PC-9 (cell line): ENCODE results near the gene JOSD1. TPM values are rescaled to one million over a fixed set of nuclear protein-coding genes. Genes with fewer than 3 reads are reported as not detected.

Experiments
- BruUV-seq: library from RNA; stranded (reverse); fragments of 400-500 nt; replicated peaks from 2 replicates; lab custom pipeline; 2021; lab: Mats Ljungman, UMichigan
- CTCF ChIA-PET: fragments of 300-600 bp; sonication (Branson Sonifier 250); formaldehyde crosslinking; loops from one replicate; lab custom pipeline; 2022; ENCODE audit warnings: antibody characterized with exemption; lab: Charles Lee
- POLR2A ChIA-PET: fragments of 300-600 bp; sonication (Branson Sonifier 250); formaldehyde crosslinking; loops from one replicate; lab custom pipeline; 2022; ENCODE audit warnings: antibody characterized with exemption; ENCODE audit not compliant: unreplicated experiment; lab: Charles Lee
- DNase-seq, 2 experiments: peaks; one replicate each; pipeline versions ENCODE4 v3.0.0 to v3.0.0-alpha.2; 2015 to 2022; ENCODE audit warnings: mixed read lengths in 1 of 2
- H2AFZ ChIP-seq: fragments of 200-600 bp; sonication (generic); 2 replicates; pipeline ENCODE4 v1.8.1; 2017; ENCODE audit warnings: antibody characterized with exemption
- H3F3A ChIP-seq: fragments of 200-600 bp; sonication (generic); 2 replicates; pipeline ENCODE4 v1.8.1; 2017; ENCODE audit warnings: antibody characterized with exemption, mild to moderate bottlenecking, low read depth; ENCODE audit not compliant: insufficient read depth
- H3K27ac ChIP-seq: fragments of 200-600 bp; sonication (generic); 2 replicates; pipeline ENCODE4 v1.6.1; 2016; ENCODE audit warnings: mixed run types
- H3K27me3 ChIP-seq: fragments of 200-600 bp; sonication (generic); 2 replicates; pipeline ENCODE4 v1.6.1; 2016; ENCODE audit warnings: low read depth, mixed run types; ENCODE audit not compliant: insufficient read depth
- H3K36me3 ChIP-seq: fragments of 200-600 bp; sonication (generic); 2 replicates; pipeline ENCODE4 v1.6.1; 2016; ENCODE audit warnings: low read depth, mixed run types
- H3K4me1 ChIP-seq: fragments of 200-600 bp; sonication (generic); replicated peaks from 2 replicates; pipeline ENCODE4 v1.6.1; 2016; ENCODE audit warnings: mixed run types; ENCODE audit not compliant: insufficient read depth
- H3K4me2 ChIP-seq: fragments of 200-600 bp; sonication (generic); 2 replicates; pipeline ENCODE4 v1.6.1; 2017; ENCODE audit warnings: mixed run types
- H3K4me3 ChIP-seq: fragments of 200-600 bp; sonication (generic); 2 replicates; pipeline ENCODE4 v1.6.1; 2016; ENCODE audit warnings: mixed run types
- H3K79me2 ChIP-seq: fragments of 200-600 bp; sonication (generic); 2 replicates; pipeline ENCODE4 v1.6.1; 2017; ENCODE audit warnings: low read depth, mixed run types
- H3K9me2 ChIP-seq: fragments of 200-600 bp; sonication (generic); 2 replicates; pipeline ENCODE4 v1.8.1; 2017; ENCODE audit warnings: mild to moderate bottlenecking; ENCODE audit not compliant: insufficient read depth
- H3K9me3 ChIP-seq: fragments of 200-600 bp; sonication (generic); 2 replicates; pipeline ENCODE4 v1.8.1; 2016; ENCODE audit warnings: low read depth; ENCODE audit not compliant: insufficient read depth
- H4K20me1 ChIP-seq: fragments of 200-600 bp; sonication (generic); 2 replicates; pipeline ENCODE4 v1.8.1; 2017; ENCODE audit not compliant: insufficient read depth
- CTCF ChIP-seq: fragments of 200-600 bp; sonication (generic); conservative IDR thresholded peaks from 2 replicates; pipeline ENCODE4 v1.6.1; 2017; ENCODE audit warnings: mixed run types, antibody characterized with exemption, mild to moderate bottlenecking, moderate library complexity
- EZH2 ChIP-seq: fragments of 200-600 bp; sonication (generic); IDR thresholded peaks from 2 replicates; pipeline ENCODE4 v1.8.0; 2017; ENCODE audit warnings: antibody characterized with exemption, low read depth
- intact Hi-C: fragments of 100-400 bp; cut with micrococcal nuclease; formaldehyde crosslinking; loops from one replicate; pipeline ENCODE4 v1.10.0; 2022; ENCODE audit not compliant: unreplicated experiment
- total RNA-seq: library from RNA; stranded (reverse); gene quantifications from 2 replicates; pipeline ENCODE4 v1.2.3, GENCODE V29; 2021

JOSD1 gene
- total RNA-seq, 1 experiment from 2014 or later, result 102 TPM

DNA sequence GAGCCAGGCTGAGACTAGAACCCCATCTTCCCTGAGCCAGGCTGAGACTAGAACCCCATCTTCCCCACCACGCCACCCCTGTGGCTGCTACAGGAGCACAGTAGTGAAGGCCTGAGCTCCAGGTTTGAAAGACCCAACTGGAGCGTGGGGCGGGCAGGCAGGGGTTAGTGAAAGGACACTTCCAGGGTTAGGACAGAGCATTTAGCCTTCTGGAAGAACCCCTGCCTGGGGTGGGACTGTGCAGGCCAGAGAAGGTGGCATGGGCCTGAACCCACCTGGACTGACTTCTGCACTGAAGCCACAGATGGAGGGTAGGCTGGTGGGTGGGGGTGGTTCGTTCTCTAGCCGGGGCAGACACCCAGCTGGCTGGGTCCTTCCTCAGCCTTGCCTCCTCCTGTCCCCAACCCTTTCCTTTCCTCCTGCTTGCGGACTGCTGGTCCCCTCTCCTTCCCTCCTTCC, 31.0 kb upstream of the JOSD1 start:
- Histone ChIP-seq H3K9me2 (no peaks in the 10 kb centered on the region), H4K20me1 (peaks cover 32% of the 10 kb centered on the region), H3F3A (peaks cover 47% of the 10 kb centered on the region), H3K79me2 (no peaks in the 10 kb centered on the region), H3K4me3 (no peak overlapping the region), H3K27ac (no peak overlapping the region), H2AFZ (no peak overlapping the region), H3K27me3 (no peaks in the 10 kb centered on the region), H3K4me1 (peaks cover 7% of the 10 kb centered on the region; the same call in 1 of the 2 replicates), H3K9me3 (no peaks in the 10 kb centered on the region), H3K36me3 (peaks cover 52% of the 10 kb centered on the region), H3K4me2 (no peak overlapping the region)
- POLR2A ChIA-PET, result no interaction called here
- intact Hi-C loops, result no loop called here
- CTCF ChIA-PET, result no interaction called here
- no TSS peak for BruUV-seq
- DNase-seq, result no peak
- TF ChIP-seq EZH2, result no peak
- TF ChIP-seq CTCF, result no peak

GRCh38 chr22:38730411-38730871, 29.7 kb upstream of the JOSD1 start:
- no peak for DNase-seq
- no peak overlapping the region for H3K4me3 ChIP-seq
- POLR2A ChIA-PET, result no interaction called here
- H3K4me1 ChIP-seq, result peaks cover 7% of the 10 kb centered on the region; the same call in 1 of the 2 replicates
- no peak overlapping the region for H3K27ac ChIP-seq
- peaks cover 55% of the 10 kb centered on the region for H3K36me3 ChIP-seq
- no peak overlapping the region for H3K4me2 ChIP-seq
- H3K9me2 ChIP-seq, result no peaks in the 10 kb centered on the region
- H2AFZ ChIP-seq, result no peak overlapping the region
- peaks cover 46% of the 10 kb centered on the region for H3F3A ChIP-seq
- CTCF ChIA-PET, result no interaction called here
- TF ChIP-seq EZH2, result no peak
- no peak for TF ChIP-seq CTCF
- intact Hi-C loops, result no loop called here
- H4K20me1 ChIP-seq, result peaks cover 32% of the 10 kb centered on the region
- H3K27me3 ChIP-seq, result no peaks in the 10 kb centered on the region
- no TSS peak for BruUV-seq
- H3K79me2 ChIP-seq, result no peaks in the 10 kb centered on the region
- no peaks in the 10 kb centered on the region for H3K9me3 ChIP-seq

DNA sequence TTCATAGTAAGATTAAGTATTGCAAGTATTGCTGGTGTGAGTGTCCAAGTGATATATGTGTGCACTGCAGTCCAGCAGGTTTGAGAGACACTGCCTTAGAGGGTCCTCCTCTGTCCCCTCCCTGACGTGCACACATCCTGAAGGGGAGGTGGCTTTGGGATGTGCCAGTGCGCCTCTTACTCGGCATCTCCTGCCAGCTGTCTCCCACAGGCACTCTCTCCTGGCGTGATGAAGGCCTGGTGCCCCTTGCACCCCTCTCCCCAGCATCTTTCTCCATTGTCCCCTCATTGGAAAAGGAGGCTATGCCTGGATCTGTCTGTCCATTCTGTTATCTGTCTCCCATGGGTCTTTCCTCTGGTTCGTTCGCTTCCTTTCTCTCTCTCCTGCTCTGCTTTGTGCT, 29.2 kb upstream of the JOSD1 start:
- H3K4me1 ChIP-seq, result peaks cover 7% of the 10 kb centered on the region; the same call in 1 of the 2 replicates
- peaks cover 46% of the 10 kb centered on the region for H3F3A ChIP-seq
- CTCF ChIA-PET, result no interaction called here
- H3K79me2 ChIP-seq, result no peaks in the 10 kb centered on the region
- no TSS peak for BruUV-seq
- intact Hi-C loops, result no loop called here
- H2AFZ ChIP-seq, result no peak overlapping the region
- no peak overlapping the region for H3K27ac ChIP-seq
- DNase-seq, result no peak
- H3K4me2 ChIP-seq, result no peak overlapping the region
- no peaks in the 10 kb centered on the region for H3K9me3 ChIP-seq
- TF ChIP-seq CTCF (no peak), EZH2 (no peak)
- POLR2A ChIA-PET, result interaction anchor here (0.6 kb wide), 1 partner anchor 24 kb away, joined by 14 read pairs; the partner anchor contains the start of gene GTPBP1
- peaks cover 55% of the 10 kb centered on the region for H3K36me3 ChIP-seq
- peaks cover 29% of the 10 kb centered on the region for H4K20me1 ChIP-seq
- no peaks in the 10 kb centered on the region for H3K27me3 ChIP-seq
- H3K4me3 ChIP-seq, result no peak overlapping the region
- H3K9me2 ChIP-seq, result no peaks in the 10 kb centered on the region
